Inferior parietal cortex (tissue), 1 donor: ENCODE data around the gene MAN2B2.

ENCODE experiments used
- DNase-seq: peaks from one replicate; pipeline ENCODE4 v3.0.0-alpha.2; 2016; ENCODE audit errors: extremely low spot score

Gene MAN2B2

DNA sequence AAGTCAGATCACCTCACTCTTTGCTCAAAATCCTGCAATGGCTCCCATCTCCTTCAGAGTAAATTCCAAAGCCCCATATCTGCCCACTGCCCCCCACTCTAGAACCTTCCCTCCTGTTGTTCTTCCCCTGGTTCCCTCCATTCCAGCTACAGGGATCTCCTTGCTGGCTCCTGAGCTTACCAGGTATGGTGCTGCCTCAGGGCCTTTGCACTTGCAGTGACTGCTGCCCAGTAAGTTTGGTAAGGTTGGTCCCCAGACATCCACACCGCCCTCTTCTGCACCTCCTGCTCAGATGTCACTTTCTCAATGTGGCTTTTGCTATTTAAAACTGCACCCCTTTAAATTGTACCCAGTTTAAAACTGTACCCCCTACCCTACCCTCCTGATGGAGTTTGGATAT, 7.8 kb upstream of the MAN2B2 start:
- DNase-seq, result no peak

DNA sequence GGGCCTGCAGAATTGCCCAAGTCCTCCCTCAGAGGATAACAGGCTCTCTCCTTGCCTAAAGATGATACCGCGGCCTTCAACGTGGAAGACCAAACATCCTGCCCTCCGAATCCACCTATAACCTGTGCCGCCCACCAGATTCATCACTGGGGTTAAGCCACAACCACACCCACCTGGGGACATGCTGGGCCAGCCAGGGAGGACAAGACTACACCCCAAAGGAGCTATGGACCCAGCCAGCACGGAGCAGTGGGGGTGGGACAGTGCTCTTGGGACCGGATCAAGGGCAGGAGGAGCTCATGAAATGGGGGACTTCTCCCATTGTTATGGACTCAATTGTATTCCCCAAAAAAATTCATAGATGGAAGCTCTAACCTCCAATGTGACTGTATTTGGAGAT, 6.8 kb upstream of the MAN2B2 start:
- DNase-seq, result no peak

DNA sequence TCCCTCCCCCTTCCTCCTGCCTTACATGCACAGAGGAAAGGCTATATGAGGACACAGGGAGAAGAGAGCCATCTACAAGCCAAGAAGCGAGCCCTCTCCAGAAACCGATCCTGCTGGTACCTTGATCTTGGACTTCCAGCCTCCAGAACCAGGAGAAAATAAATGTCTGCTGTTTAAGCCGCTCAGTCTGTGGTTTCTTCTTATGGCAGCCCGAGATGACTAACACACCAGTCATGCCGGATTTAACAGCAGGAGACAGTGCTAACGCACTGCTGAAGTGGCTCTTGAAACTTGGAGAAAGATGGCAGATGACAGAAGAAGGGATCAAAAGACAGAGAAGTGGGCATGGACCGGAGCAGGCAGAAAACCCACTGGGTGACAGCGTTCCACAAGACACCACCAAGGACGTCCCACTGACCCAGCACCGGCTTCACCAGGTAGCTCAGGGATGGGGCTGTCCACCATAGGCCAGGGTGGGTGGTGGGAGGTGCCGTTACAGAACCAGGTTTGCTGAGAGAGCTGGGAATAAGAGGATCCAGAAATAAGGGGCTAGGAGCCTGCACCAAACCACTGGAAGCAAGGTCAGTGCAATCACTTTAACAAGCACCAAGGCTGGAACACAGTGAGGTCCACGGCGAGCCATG, 6.2 kb upstream of the MAN2B2 start:
- DNase-seq, result no peak

- no peak for DNase-seq
These were observed 3.4 kb upstream of the MAN2B2 start for GRCh38 chr4:6571608-6572007.

GRCh38 chr4:6573551-6573950, 1.4 kb upstream of the MAN2B2 start:
- DNase-seq, result no peak

- DNase-seq, result no peak
These were observed 823 bp upstream of the MAN2B2 start for GRCh38 chr4:6573986-6574746.

DNA sequence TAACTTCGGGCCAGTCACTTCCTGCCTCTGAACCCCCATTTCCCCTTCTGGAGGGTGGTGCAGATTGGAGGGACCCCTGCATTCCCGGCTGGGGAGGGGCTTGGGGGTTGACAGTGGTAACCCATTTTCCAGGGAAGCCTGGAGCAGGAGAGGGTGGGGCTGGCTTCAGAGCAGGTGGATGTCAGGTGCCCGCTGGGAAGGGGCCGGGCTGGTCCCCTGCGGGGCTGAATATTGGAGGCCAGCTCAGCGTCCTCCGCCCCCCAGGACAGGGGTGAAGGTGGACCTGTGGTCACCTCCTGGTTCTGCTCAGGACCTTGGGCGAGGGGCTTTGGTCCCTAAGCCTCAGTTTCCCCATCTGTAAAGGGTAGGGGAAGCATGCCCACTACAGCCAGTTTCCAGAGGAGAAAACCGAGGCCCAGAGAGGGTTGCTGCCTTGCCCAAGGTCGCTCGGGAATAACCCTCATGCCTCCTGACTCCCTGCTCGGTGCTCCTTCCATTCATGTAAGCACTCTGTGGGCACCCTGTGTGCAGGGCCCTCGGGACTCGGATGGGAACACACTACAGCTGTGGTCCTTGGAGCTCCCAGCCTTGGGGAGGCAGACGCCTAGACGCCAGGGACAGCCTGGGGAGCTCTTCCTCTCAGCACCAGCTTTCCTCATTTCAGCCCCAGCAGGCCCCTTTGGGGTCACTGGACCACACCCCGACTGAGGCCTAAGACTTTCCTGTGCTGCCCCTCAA, 683 bp downstream of the MAN2B2 start:
- DNase-seq, result no peak

DNA sequence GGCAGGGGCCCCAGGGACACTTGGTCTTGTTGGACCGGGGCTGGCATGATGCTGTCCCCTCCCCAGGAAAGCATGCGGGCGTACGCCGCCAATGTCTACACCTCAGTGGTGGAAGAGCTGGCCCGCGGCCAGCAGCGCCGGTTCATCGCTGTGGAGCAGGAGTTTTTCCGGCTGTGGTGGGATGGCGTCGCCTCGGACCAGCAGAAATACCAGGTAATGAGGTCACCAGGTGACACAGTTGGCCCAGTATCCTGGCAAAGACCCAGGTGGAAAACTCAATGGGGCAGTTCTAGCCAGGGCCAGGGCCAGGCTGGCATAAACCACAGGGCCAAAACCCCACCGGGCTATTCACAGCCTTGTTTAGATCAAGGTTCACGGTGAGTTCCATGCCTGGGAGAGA, 1.5 kb downstream of the MAN2B2 start:
- no peak for DNase-seq

GRCh38 chr4:6576932-6577331, 1.9 kb downstream of the MAN2B2 start:
- no peak for DNase-seq

DNA sequence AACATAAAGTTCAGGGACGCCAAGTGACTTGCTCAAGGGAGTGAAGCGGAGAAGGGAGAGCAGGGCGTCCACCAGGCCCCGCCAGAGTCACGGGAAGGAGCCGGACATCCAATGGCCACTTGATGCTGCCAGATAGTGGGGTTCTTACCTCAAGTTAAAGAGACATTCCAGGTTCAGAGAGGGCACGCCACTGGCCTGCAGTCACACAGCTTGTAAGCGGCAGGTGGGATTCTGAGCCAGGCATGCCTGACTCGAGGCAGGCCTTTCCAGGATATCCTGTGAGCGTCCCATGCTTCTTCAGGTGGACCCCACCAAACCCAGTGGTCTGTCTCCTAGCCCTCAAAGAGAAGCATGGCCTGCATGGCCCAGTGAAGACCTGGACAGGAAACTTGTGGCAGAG, 2.4 kb downstream of the MAN2B2 start:
- DNase-seq, result no peak

GRCh38 chr4:6578221-6578620, 3.2 kb downstream of the MAN2B2 start:
- no peak for DNase-seq

DNA sequence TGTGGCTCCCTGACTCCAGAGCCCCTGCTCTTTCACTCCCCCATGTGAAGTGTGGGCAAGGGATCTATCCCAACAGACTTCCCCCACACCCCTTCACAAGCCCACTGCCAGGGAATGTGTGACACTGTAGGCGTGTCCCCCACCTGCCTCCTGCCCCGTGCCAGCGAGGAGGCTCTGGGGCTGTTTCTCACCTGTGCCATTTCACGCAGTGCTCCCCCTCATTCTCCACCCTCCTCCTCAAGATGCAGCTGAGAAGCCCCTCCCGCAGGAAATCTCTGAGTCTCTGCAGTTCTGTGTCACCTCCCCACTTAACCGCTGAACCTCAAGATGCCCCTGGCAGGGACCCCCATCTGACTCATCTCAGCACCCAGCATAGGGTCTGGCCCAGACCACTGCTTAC, 5.4 kb downstream of the MAN2B2 start:
- DNase-seq, result no peak

DNA sequence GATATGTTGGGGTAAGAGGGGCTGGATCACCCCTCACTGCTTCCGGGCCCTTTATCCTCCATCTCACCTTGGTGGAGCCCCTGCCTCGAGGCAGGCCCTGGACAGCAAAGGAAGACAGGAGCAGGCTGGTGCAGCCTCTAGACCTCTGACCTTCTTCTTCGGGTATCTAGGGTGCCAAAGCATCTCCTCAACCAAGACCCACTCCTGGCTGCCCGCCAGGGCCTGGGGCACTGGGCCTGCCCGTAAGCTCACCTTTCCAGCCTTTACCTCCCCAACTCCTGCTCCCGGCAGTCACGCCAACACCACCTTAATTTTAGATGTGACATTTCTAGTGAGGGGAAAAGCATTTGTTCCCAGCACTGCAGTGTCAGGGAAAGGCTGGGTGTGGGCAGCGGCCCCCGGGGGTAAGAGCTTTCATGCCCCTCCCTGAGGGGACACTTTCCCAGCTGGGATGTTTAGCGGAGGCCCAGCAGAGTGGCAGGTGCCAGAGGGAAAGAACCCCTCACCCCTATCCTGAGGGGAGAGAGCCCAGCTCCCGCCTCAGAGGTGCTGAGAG, 6.7 kb downstream of the MAN2B2 start:
- no peak for DNase-seq

GRCh38 chr4:6582889-6583490, 8.0 kb downstream of the MAN2B2 start:
- no peak for DNase-seq

- DNase-seq, result no peak
These were observed 9.9 kb downstream of the MAN2B2 start for GRCh38 chr4:6584865-6585264.

- DNase-seq, result no peak
These were observed 11.8 kb downstream of the MAN2B2 start for GRCh38 chr4:6586715-6587325.

DNA sequence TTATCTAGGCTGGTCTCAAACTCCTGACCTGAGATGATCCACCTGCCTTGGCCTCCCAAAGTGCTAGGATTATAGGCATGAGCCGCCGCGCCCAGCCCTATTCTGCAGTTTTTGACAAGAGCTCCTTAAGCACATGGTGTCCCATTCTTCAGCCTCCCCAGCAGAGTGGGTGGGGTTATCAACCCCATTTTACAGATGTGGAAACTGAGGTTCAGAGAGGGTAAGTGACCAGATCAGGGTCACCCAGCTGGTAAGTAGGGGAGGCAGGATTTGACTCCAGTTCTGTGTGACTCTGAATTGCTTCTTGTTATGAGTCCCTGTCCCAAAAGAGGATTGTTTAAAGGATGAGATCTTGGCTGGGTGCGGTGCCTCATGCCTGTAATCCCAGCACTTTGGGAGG, 14.5 kb downstream of the MAN2B2 start:
- DNase-seq, result no peak

GRCh38 chr4:6591313-6591712, 16.3 kb downstream of the MAN2B2 start:
- DNase-seq, result no peak

DNA sequence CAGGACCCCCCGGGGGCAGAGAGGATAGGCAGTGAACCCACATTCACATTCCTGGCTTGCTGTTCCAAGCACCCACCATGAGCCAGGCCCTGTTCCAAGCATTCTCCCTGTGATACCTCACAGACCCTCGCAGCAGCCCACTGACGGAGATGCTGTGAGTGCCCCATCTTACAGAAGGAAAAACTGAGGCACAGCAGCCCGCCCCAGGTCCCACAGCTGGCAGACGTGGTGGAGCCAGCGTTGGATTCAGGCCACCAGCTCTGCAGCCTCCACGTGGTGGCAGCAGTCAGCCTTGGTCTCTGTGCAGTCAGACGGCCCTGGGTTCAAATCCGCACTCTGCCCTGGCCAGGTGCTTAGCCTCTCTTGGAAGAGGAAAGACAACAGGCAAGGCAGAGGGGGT, 16.8 kb downstream of the MAN2B2 start:
- no peak for DNase-seq

DNA sequence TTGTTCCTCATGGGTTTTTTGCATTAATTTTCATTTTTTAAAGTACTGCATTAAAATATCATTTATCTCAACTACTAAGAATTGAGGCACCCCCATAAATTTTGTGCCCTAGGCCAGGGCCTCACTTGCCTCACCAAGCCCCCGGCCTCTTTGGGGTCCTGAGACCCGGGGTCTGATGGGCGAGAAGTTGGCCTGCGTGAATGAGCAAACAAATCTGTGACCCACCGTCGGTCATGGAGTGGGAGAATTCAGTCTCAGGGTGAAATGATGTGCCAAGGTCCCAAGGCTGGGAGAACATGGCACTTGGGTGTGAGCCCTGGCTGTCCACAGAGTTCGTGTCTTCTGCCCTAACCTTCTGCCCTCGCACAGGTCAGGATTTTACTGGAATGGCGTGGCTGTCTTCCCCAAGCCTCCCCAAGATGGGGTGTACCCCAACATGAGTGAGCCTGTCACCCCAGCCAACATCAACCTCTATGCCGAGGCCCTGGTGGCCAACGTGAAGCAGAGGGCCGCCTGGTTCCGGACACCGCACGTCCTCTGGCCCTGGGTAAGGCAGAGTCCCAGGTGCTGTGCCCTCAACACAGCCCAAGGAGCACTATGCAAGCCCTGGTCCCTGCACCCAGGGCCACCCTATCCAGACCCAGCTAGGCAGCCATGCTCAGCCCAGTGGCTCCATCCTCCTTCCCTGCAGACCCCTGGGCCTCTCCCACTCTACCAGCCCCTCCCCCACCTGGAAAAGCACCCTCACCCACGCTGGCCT, 18.0 kb downstream of the MAN2B2 start:
- no peak for DNase-seq

DNA sequence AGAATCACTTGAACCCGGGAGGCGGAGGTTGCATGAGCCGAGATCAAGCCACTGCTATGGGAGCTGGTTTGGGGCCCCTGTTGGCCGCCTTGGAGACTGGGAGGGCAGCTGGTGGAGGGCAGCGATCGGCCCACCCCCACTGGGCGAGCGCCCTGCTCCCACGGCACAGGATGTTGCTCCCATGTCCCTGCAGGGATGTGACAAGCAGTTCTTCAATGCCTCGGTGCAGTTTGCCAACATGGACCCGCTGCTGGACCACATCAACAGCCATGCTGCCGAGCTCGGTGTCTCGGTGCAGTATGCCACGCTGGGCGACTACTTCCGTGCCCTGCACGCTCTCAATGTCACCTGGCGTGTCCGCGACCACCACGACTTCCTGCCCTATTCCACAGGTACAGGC, 19.4 kb downstream of the MAN2B2 start:
- DNase-seq, result no peak
